SK-N-SH (cell line): ENCODE data around the gene RHBDL1.

Experiments used
- EP300 ChIP-seq, 2 experiments: IDR thresholded peaks; 2 replicates each; pipeline versions ENCODE4 v1.4.0 to v1.6.1; 2012; ENCODE audit warnings: borderline replicate concordance in 1 of 2, low read depth in 1 of 2, low read length in 1 of 2
- POLR2AphosphoS5 ChIP-seq: IDR thresholded peaks from 2 replicates; pipeline ENCODE4 v1.6.1; 2012; ENCODE audit warnings: low read depth, low read length
- TF ChIP-seq, protein P1 (sequence below): fragments of 200-600 bp; sonication (generic); IDR thresholded peaks from 2 replicates; pipeline ENCODE4 v1.6.1; 2017; ENCODE audit warnings: antibody characterized with exemption, mild to moderate bottlenecking, moderate library complexity

DNA sequence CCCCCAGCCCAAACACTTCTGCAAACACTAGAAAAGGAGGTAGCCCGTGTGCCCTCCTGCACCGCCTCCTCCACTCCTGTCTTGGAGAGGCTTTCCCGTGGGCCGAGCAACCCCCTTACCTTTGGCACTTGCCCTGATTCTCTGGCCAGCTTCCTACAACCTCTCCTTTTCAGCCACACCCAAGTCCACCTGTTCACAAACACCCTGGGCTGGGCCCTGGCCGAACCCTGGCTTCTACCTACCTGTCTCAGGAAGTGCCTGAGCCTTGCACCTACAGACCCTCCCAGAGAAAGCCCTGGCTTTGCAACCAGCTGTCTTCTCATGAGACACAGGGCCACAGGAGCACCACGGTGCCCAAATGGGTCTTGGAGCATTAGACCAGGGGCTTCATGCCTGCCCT, 43.5 kb downstream of the RHBDL1 start:
- TF ChIP-seq, protein P1, sequence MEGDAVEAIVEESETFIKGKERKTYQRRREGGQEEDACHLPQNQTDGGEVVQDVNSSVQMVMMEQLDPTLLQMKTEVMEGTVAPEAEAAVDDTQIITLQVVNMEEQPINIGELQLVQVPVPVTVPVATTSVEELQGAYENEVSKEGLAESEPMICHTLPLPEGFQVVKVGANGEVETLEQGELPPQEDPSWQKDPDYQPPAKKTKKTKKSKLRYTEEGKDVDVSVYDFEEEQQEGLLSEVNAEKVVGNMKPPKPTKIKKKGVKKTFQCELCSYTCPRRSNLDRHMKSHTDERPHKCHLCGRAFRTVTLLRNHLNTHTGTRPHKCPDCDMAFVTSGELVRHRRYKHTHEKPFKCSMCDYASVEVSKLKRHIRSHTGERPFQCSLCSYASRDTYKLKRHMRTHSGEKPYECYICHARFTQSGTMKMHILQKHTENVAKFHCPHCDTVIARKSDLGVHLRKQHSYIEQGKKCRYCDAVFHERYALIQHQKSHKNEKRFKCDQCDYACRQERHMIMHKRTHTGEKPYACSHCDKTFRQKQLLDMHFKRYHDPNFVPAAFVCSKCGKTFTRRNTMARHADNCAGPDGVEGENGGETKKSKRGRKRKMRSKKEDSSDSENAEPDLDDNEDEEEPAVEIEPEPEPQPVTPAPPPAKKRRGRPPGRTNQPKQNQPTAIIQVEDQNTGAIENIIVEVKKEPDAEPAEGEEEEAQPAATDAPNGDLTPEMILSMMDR = no peak
- TF ChIP-seq EP300 (IDR thresholded peaks at IDR 0.05; ENCODE audit: borderline replicate concordance in 1 of 2, low read depth in 1 of 2, low read length in 1 of 2) (no peak), POLR2AphosphoS5 (no peak; the same call in 1 of the 2 replicates)
